Right lobe of liver (tissue), 6 donors: Measurements from ENCODE around the gene PGD. TPM values are rescaled to one million over a fixed set of nuclear protein-coding genes. Genes with fewer than 3 reads are reported as not detected.

Experiments
- ATAC-seq, 4 donors: fragments of 200-7000 bp; cut with Tn5 transposase; one replicate each; pipeline ENCODE4 v1.9.1; 2020; ENCODE audit warnings: mild to moderate bottlenecking in 4 of 4, moderate library complexity in 4 of 4
- DNase-seq, 3 donors: peaks; one replicate each; pipeline ENCODE4 v3.0.0-alpha.2; 2020
- H3K27ac ChIP-seq, 3 donors: fragments of 200-600 bp; one replicate each; pipeline ENCODE4 v1.8.0; 2022
- H3K27me3 ChIP-seq, 2 donors: fragments of 200-600 bp; one replicate each; pipeline ENCODE4 v1.8.0; 2022
- H3K36me3 ChIP-seq, 4 donors: fragments of 200-600 bp; sonication (generic) in 1 of 4; one replicate each; pipeline versions ENCODE4 v1.5.1 to v1.8.0; 2017 to 2022; ENCODE audit warnings: control low read depth in 1 of 4
- H3K4me1 ChIP-seq, 4 donors: fragments of 200-600 bp; sonication (generic) in 1 of 4; one replicate each; pipeline versions ENCODE4 v1.5.1 to v1.8.0; 2017 to 2022; ENCODE audit warnings: control low read depth in 1 of 4
- H3K4me3 ChIP-seq, 3 donors: fragments of 200-600 bp; one replicate each; pipeline ENCODE4 v1.8.0; 2022
- H3K9me3 ChIP-seq, 4 donors: fragments of 200-600 bp; sonication (generic) in 1 of 4; one replicate each; pipeline versions ENCODE4 v1.5.1 to v1.8.0; 2017 to 2022; ENCODE audit warnings: control low read depth in 1 of 4
- CTCF ChIP-seq, 4 donors: fragments of 200-600 bp in 3 of 4; fragments of 450-650 bp in 1 of 4; IDR thresholded peaks; one replicate each; pipeline versions ENCODE4 v1.5.1 to v1.8.0; 2016 to 2022; ENCODE audit warnings: antibody characterized with exemption in 4 of 4, mild to moderate bottlenecking in 2 of 4
- POLR2A ChIP-seq: fragments of 450-650 bp; IDR thresholded peaks from one replicate; pipeline ENCODE4 v1.6.1; 2017; ENCODE audit warnings: antibody characterized with exemption, mild to moderate bottlenecking
- WGBS: methylation state at CpG from one replicate; pipeline ENCODE4 v1.1.6; 2018; ENCODE audit warnings: low coverage, low lambda C conversion rate; ENCODE audit not compliant: insufficient coverage; ENCODE audit errors: missing lambda C conversion rate; 5-methylcytosine and 5-hydroxymethylcytosine counted together
- intact Hi-C, 2 donors: fragments of 100-400 bp; cut with DNase I; formaldehyde crosslinking; loops; one replicate each; pipeline versions ENCODE4 v1.11.2 to v1.14.1; 2022
- long read RNA-seq: library from polyadenylated mRNA; unstranded; transcript quantifications from one replicate; pipeline ENCODE4 v2.0.0, GENCODE V29; 2019
- total RNA-seq, 6 experiments: library from RNA; depleted of rRNA in 2 of 6; stranded (reverse); fragments of >200 nt in 2 of 6; fragmentation: NEBNext Ultra II Directional in 3 of 6; extraction: Animal tissue kit (Norgen Biotek cat#: 25700) in 3 of 6; gene quantifications; one replicate each; pipeline versions ENCODE4 v1.1.0 to v1.2.4, GENCODE V29; 2016 to 2023
- donor health status: DM: no; HTN: yes; CAD: no.
- donor health status: DM: no; HTN: no; CAD: no.
- donor health status: DM: no; HTN: no; CAD: no.
- donor health status: DM: no; HTN: yes; CAD: no.
- donor health status: DM: no; HTN: yes; CAD: no.

Gene PGD
- total RNA-seq, result 100 to 1,000 TPM in 1 of 6 experiments, 10 to 100 TPM in 5; 51.9 to 151 (median 72.0) TPM
- long read RNA-seq, transcript PGD-201 (13 exons, 1,885 nt), result major isoform, 45 of 62 reads
- long read RNA-seq, partial matches to known transcripts, result 14 of 62 reads
- long read RNA-seq, other reads (novel, unspliced or antisense), result 3 of 62 reads

GRCh38 chr1:10398734-10399443 lies at the start of gene PGD:
PGD (plus strand) TSS chr1:10399064; CDS start chr1:10399118, 54 bp downstream.
- intact Hi-C loops, result no loop called here
- TF ChIP-seq POLR2A (peak; percentile 84), CTCF (IDR thresholded peaks at IDR 0.05) (no peak)
- Histone ChIP-seq H3K27me3 (no peaks in the 10 kb centered on the region), H3K9me3 (no peaks in the 10 kb centered on the region), H3K4me1 (peaks cover 0 to 21% (median 5%) of the 10 kb centered on the region in 4 donors), H3K27ac (peak within 1 kb of the TSS; percentile 73 to 94 (median 87)), H3K4me3 (peak within 1 kb of the TSS; percentile 86 to 96 (median 96)), H3K36me3 (peaks cover 0 to 22% (median 7%) of the 10 kb centered on the region in 4 donors)
- ATAC-seq (peak; percentile 96 to 99 (median 96)), DNase-seq (peak; percentile 99 to 100 (median 100))
- WGBS, result 0% methylated on average over 3 of the region's 76 CpGs

- Histone ChIP-seq H3K4me3 (no peak overlapping the region), H3K36me3 (peaks cover 0 to 53% (median 10%) of the 10 kb centered on the region in 4 donors), H3K9me3 (no peaks in the 10 kb centered on the region), H3K27ac (no peak overlapping the region), H3K4me1 (no peaks in the 10 kb centered on the region), H3K27me3 (no peaks in the 10 kb centered on the region)
- ATAC-seq, result no peak
- DNase-seq, result no peak
- TF ChIP-seq CTCF (IDR thresholded peaks at IDR 0.05) (no peak), POLR2A (no peak)
- WGBS, result 88% methylated on average over 4 of the region's 4 CpGs
- intact Hi-C loops, result no loop called here
These were observed 45.6 kb upstream of the PGD start for GRCh38 chr1:10353282-10353681.

GRCh38 chr1:10353693-10354092 lies 45.2 kb upstream of the PGD start:
- no peaks in the 10 kb centered on the region for H3K4me1 ChIP-seq
- ATAC-seq (no peak), DNase-seq (no peak)
- intact Hi-C loops, result no loop called here
- H3K4me3 ChIP-seq, result no peak overlapping the region
- H3K27me3 ChIP-seq, result no peaks in the 10 kb centered on the region
- no peaks in the 10 kb centered on the region for H3K9me3 ChIP-seq
- H3K36me3 ChIP-seq, result peaks cover 0 to 49% (median 9%) of the 10 kb centered on the region in 4 donors
- H3K27ac ChIP-seq, result no peak overlapping the region
- 81% methylated on average over 2 of the region's 2 CpGs for WGBS
- TF ChIP-seq CTCF (IDR thresholded peaks at IDR 0.05) (no peak), POLR2A (no peak)

- Histone ChIP-seq H3K4me1 (no peaks in the 10 kb centered on the region), H3K27ac (no peak overlapping the region), H3K36me3 (peaks cover 0 to 48% (median 10%) of the 10 kb centered on the region in 4 donors), H3K27me3 (no peaks in the 10 kb centered on the region), H3K9me3 (no peaks in the 10 kb centered on the region), H3K4me3 (no peak overlapping the region)
- no peak for TF ChIP-seq CTCF (IDR thresholded peaks at IDR 0.05)
- TF ChIP-seq POLR2A, result no peak
- WGBS, result 92% methylated on average over 1 of the region's 1 CpG
- ATAC-seq (no peak), DNase-seq (no peak)
- intact Hi-C loops, result no loop called here
These were observed 38.8 kb upstream of the PGD start for GRCh38 chr1:10360045-10360444.
